Activated naive CD4-positive, alpha-beta T cell treated with anti-CD3 and anti-CD28 coated beads, Interleukin-2, amount 50 U/mL, for 72 hours (primary cell): Measurements from ENCODE around the gene HAX1. TPM values are rescaled to one million over a fixed set of nuclear protein-coding genes. Genes with fewer than 3 reads are reported as not detected.
A peak's percentile ranks its signal among the peaks of the same experiment; 100 is the strongest.
"Not testable (repeated sequence)": the region's sequence is repeated elsewhere in the genome, so short reads cannot be mapped to it uniquely, and the experiment has no call there.

Experiments
- ATAC-seq, 2 donors: fragments of 150-1000 bp; cut with Tn5 transposase; 2 replicates each; pipeline ENCODE4 v1.10.0; 2021; ENCODE audit warnings: mild to moderate bottlenecking in 2 of 2, moderate library complexity in 2 of 2
- DNase-seq, 2 donors: peaks; one replicate each; pipeline ENCODE4 v3.0.0; 2021 to 2022; ENCODE audit warnings: low spot score in 2 of 2
- H3K27ac Mint-ChIP-seq, 2 donors: one replicate each; pipeline ENCODE4 v1.8.0; 2022; ENCODE audit warnings: mild to moderate bottlenecking in 2 of 2, mixed read lengths in 2 of 2
- H3K36me3 Mint-ChIP-seq, 2 donors: one replicate each; pipeline ENCODE4 v1.8.0; 2022; ENCODE audit warnings: mixed read lengths in 2 of 2
- H3K9me3 Mint-ChIP-seq, 2 donors: one replicate each; pipeline ENCODE4 v1.8.0; 2022; ENCODE audit warnings: mixed read lengths in 2 of 2
- total RNA-seq, 2 donors: library from RNA; stranded (reverse); gene quantifications; one replicate each; pipeline ENCODE4 v1.2.3, GENCODE V29; 2022

The HAX1 gene
- total RNA-seq, 2 donors from 2014 or later: 147 to 198 TPM

- not testable (repeated sequence) for ATAC-seq, H3K36me3 Mint-ChIP-seq, DNase-seq, H3K9me3 Mint-ChIP-seq, H3K27ac Mint-ChIP-seq
Measured at GRCh38 chr1:154312229-154313065, 40.0 kb downstream of the HAX1 start.

DNA sequence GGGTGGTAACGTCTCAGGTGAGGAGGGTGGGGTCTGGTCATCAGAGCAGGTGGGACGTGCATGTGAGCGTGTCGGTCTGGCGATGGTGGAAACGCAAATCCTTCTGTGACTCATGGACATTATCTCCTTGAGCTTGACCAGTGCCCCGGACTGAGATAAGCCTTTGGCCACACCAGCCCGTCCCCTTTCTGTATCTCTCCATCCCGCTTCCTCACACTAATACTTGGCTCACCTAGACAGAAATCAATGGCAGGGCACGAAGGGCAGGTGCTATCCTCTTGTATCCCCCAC, 40.6 kb downstream of the HAX1 start:
- DNase-seq (no peak), ATAC-seq (no peak)
- H3K27ac Mint-ChIP-seq: no peak overlapping the region
- H3K9me3 Mint-ChIP-seq: peaks cover 5 to 9% of the 10 kb centered on the region in 2 donors
- no peaks in the 10 kb centered on the region for H3K36me3 Mint-ChIP-seq

- H3K36me3 Mint-ChIP-seq, DNase-seq, H3K9me3 Mint-ChIP-seq, H3K27ac Mint-ChIP-seq, ATAC-seq: not testable (repeated sequence)
Measured at GRCh38 chr1:154314226-154314625, 41.8 kb downstream of the HAX1 start.

- peaks cover 5 to 8% of the 10 kb centered on the region in 2 donors for H3K9me3 Mint-ChIP-seq
- no peaks in the 10 kb centered on the region for H3K36me3 Mint-ChIP-seq
- no peak for ATAC-seq
Measured at GRCh38 chr1:154316704-154317103, 44.3 kb downstream of the HAX1 start.

GRCh38 chr1:154318386-154318785, 46.0 kb downstream of the HAX1 start:
- peaks cover 5 to 8% of the 10 kb centered on the region in 2 donors for H3K9me3 Mint-ChIP-seq
- no peak overlapping the region for H3K27ac Mint-ChIP-seq
- DNase-seq: no peak
- ATAC-seq: no peak
- H3K36me3 Mint-ChIP-seq: no peaks in the 10 kb centered on the region

More at GRCh38 chr1:154316704-154317103, 44.3 kb downstream of the HAX1 start:
- DNase-seq: no peak
- no peak overlapping the region for H3K27ac Mint-ChIP-seq

GRCh38 chr1:154320882-154321608, 48.6 kb downstream of the HAX1 start, which contains the start of gene AQP10:
Gene AQP10, plus strand, starts transcription at chr1:154321093. Its CDS starts 63 bp downstream, at chr1:154321156.
- no peak for DNase-seq
- ATAC-seq: no peak
- Mint-ChIP-seq H3K9me3 (peaks cover 5 to 8% of the 10 kb centered on the region in 2 donors), H3K27ac (peak within 1 kb of the TSS in 1 of 2 donors; percentile 48), H3K36me3 (no peaks in the 10 kb centered on the region)

DNA sequence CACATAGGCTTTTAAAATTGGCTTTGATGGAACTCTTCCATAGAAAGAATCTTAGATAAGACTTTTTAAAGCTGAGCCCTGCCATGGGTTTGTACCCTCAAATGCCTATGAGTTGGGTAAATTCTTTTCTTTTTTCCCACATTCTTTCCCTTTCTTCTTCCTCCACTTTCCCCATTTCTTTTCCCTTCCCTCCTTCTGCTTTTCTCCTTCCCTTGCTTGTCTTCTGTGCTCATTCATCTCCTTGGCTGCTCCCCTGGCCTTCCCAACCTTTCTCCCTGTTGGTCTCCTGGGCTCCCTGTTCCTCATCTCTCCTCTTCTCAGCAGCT, 49.1 kb downstream of the HAX1 start:
- H3K27ac Mint-ChIP-seq: peak overlapping the region in 1 of 2 donors; percentile 48
- not testable (repeated sequence) for H3K9me3 Mint-ChIP-seq, ATAC-seq, H3K36me3 Mint-ChIP-seq, DNase-seq

DNA sequence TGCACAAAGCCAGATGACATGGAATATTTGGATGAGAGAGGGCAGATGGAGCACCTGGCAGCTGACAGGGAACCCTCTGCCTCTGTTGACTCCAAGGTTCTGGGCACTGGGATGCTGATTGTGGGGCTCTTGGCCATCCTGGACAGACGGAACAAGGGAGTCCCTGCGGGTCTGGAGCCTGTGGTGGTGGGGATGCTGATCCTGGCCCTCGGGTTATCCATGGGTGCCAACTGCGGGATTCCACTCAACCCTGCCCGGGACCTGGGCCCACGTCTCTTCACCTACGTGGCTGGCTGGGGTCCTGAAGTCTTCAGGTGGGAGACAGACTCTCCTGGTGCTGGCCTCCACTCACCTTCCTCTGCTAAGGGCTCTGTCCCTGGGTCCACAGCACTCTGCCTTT, 51.1 kb downstream of the HAX1 start:
- Mint-ChIP-seq H3K27ac (no peak overlapping the region), H3K36me3 (no peaks in the 10 kb centered on the region), H3K9me3 (no peaks in the 10 kb centered on the region)
- DNase-seq: no peak
- no peak for ATAC-seq

DNA sequence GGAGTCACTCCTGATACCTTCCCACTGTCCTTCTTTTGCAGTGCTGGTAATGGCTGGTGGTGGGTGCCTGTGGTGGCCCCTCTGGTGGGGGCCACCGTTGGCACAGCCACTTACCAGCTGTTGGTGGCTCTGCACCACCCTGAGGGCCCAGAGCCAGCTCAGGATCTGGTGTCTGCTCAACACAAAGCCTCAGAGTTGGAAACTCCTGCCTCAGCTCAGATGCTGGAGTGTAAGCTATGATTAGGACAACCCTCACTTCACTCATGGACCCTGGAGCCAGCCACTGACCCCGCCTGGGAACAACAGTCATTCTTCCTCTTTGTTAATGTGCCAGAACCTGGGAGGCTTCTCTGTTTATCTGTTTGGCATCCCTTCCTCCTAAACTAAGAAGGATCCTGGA, 51.8 kb downstream of the HAX1 start:
- DNase-seq (no peak), ATAC-seq (no peak)
- Mint-ChIP-seq H3K9me3 (no peaks in the 10 kb centered on the region), H3K36me3 (no peaks in the 10 kb centered on the region), H3K27ac (peak overlapping the region in 1 of 2 donors; percentile 95)

- ATAC-seq: peak; percentile 64 to 69
- Mint-ChIP-seq H3K9me3 (no peaks in the 10 kb centered on the region), H3K36me3 (peaks cover 0 to 4% of the 10 kb centered on the region in 2 donors), H3K27ac (peak within 1 kb of the TSS; percentile 95 to 96)
- DNase-seq: peak; percentile 88 to 89
Measured at GRCh38 chr1:154324669-154325582, 52.5 kb downstream of the HAX1 start, which contains the start of gene ATP8B2. Gene ATP8B2, plus strand, starts transcription at chr1:154325525. Its CDS starts 2,617 bp downstream, at chr1:154328142.

Other genes with a start within 250 kb of the HAX1 start
- under 1 TPM; 0.10 to 0.11 TPM for gene NUP210L, start 117.6 kb upstream of the HAX1 start, total RNA-seq
- gene TPM3, start 80.5 kb upstream of the HAX1 start, total RNA-seq: 100 to 1,000 TPM; 373 to 610 TPM
- gene CFAP141, start 66.3 kb upstream of the HAX1 start, total RNA-seq: not detected
- 100 to 1,000 TPM; 188 to 240 TPM for gene UBAP2L, start 51.7 kb upstream of the HAX1 start, total RNA-seq
- gene AQP10, start 48.5 kb downstream of the HAX1 start, total RNA-seq: not detected
- gene ATP8B2, start 52.9 kb downstream of the HAX1 start, total RNA-seq: 10 to 100 TPM; 48.0 to 56.1 TPM
- gene IL6R, start 132.7 kb downstream of the HAX1 start, total RNA-seq: 1 to 10 TPM; 6.7 to 8.5 TPM
- gene TDRD10, start 229.6 kb downstream of the HAX1 start, total RNA-seq: not detected
- not detected for gene SHE, start 229.8 kb downstream of the HAX1 start, total RNA-seq